Osteocyte (in vitro differentiated cells): ENCODE measurements around the gene ADAMTS2. TPM values are rescaled to one million over a fixed set of nuclear protein-coding genes. Genes with fewer than 3 reads are reported as not detected.

Experiments
- DNase-seq: peaks from one replicate; pipeline ENCODE4 v3.0.0; 2021; ENCODE audit warnings: mixed read lengths; ENCODE audit not compliant: unreplicated experiment; ENCODE audit errors: extremely low spot score
- H3K27ac Mint-ChIP-seq: one replicate; pipeline ENCODE4 v1.8.0; 2021; ENCODE audit warnings: mild to moderate bottlenecking, mixed read lengths; ENCODE audit not compliant: unreplicated experiment
- H3K27me3 Mint-ChIP-seq: one replicate; pipeline ENCODE4 v1.8.0; 2021; ENCODE audit warnings: mixed read lengths; ENCODE audit not compliant: unreplicated experiment
- H3K36me3 Mint-ChIP-seq: one replicate; pipeline ENCODE4 v1.8.0; 2021; ENCODE audit warnings: mixed read lengths; ENCODE audit not compliant: unreplicated experiment
- H3K4me1 Mint-ChIP-seq: one replicate; pipeline ENCODE4 v1.8.0; 2021; ENCODE audit warnings: mixed read lengths; ENCODE audit not compliant: unreplicated experiment
- H3K4me3 Mint-ChIP-seq: one replicate; pipeline ENCODE4 v1.8.0; 2021; ENCODE audit warnings: mild to moderate bottlenecking, moderate library complexity, mixed read lengths; ENCODE audit not compliant: unreplicated experiment
- H3K9me3 Mint-ChIP-seq: one replicate; pipeline ENCODE4 v1.8.0; 2021; ENCODE audit warnings: mixed read lengths; ENCODE audit not compliant: unreplicated experiment
- CTCF ChIP-seq: fragments of 200-600 bp; sonication (generic); IDR thresholded peaks from 2 replicates; pipeline ENCODE4 v1.5.0; 2021; ENCODE audit warnings: antibody characterized with exemption, mild to moderate bottlenecking, moderate library complexity
- total RNA-seq: library from RNA; stranded (reverse); gene quantifications from 2 replicates; pipeline ENCODE4 v1.2.1, GENCODE V29; 2021

The ADAMTS2 gene
- total RNA-seq, 1 donor from 2014 or later, result 12.2 TPM

GRCh38 chr5:179176571-179177230, 168.6 kb downstream of the ADAMTS2 start:
- H3K27ac Mint-ChIP-seq, result no peak overlapping the region
- peaks cover 17% of the 10 kb centered on the region for H3K9me3 Mint-ChIP-seq
- no peak for TF ChIP-seq CTCF
- no peak overlapping the region for H3K4me3 Mint-ChIP-seq
- no peaks in the 10 kb centered on the region for H3K27me3 Mint-ChIP-seq
- DNase-seq, result no peak
- H3K4me1 Mint-ChIP-seq, result no peaks in the 10 kb centered on the region
- peaks cover 4% of the 10 kb centered on the region for H3K36me3 Mint-ChIP-seq

GRCh38 chr5:179176166-179176565, 169.1 kb downstream of the ADAMTS2 start:
- no peaks in the 10 kb centered on the region for H3K4me1 Mint-ChIP-seq
- H3K36me3 Mint-ChIP-seq, result peaks cover 4% of the 10 kb centered on the region
- DNase-seq, result no peak
- no peak overlapping the region for H3K4me3 Mint-ChIP-seq
- no peak overlapping the region for H3K27ac Mint-ChIP-seq
- TF ChIP-seq CTCF, result no peak
- H3K9me3 Mint-ChIP-seq, result peaks cover 17% of the 10 kb centered on the region
- no peaks in the 10 kb centered on the region for H3K27me3 Mint-ChIP-seq

GRCh38 chr5:179171816-179172745, 173.2 kb downstream of the ADAMTS2 start:
- no peak for TF ChIP-seq CTCF
- Mint-ChIP-seq H3K4me1 (no peaks in the 10 kb centered on the region), H3K27me3 (no peaks in the 10 kb centered on the region), H3K36me3 (peaks cover 4% of the 10 kb centered on the region), H3K4me3 (no peak overlapping the region), H3K9me3 (peaks cover 12% of the 10 kb centered on the region), H3K27ac (no peak overlapping the region)
- no peak for DNase-seq

- H3K4me3 Mint-ChIP-seq, result no peak overlapping the region
- peaks cover 6% of the 10 kb centered on the region for H3K9me3 Mint-ChIP-seq
- TF ChIP-seq CTCF, result no peak
- peaks cover 1% of the 10 kb centered on the region for H3K36me3 Mint-ChIP-seq
- no peak for DNase-seq
- no peak overlapping the region for H3K27ac Mint-ChIP-seq
- H3K4me1 Mint-ChIP-seq, result no peaks in the 10 kb centered on the region
- no peaks in the 10 kb centered on the region for H3K27me3 Mint-ChIP-seq
Measured at GRCh38 chr5:179171251-179171815, 173.9 kb downstream of the ADAMTS2 start.

GRCh38 chr5:179170606-179171005, 174.7 kb downstream of the ADAMTS2 start:
- no peak for DNase-seq
- H3K27me3 Mint-ChIP-seq, result no peaks in the 10 kb centered on the region

More at GRCh38 chr5:179170606-179171005, 174.7 kb downstream of the ADAMTS2 start:
- Mint-ChIP-seq H3K4me3 (no peak overlapping the region), H3K36me3 (no peaks in the 10 kb centered on the region), H3K27ac (no peak overlapping the region), H3K9me3 (peaks cover 5% of the 10 kb centered on the region), H3K4me1 (no peaks in the 10 kb centered on the region)
- TF ChIP-seq CTCF, result no peak
